ENCODE data around the gene SYNGR1.
"Not testable (repeated sequence)": the region's sequence is repeated elsewhere in the genome, so short reads cannot be mapped to it uniquely, and the experiment has no call there.

Gene SYNGR1

DNA sequence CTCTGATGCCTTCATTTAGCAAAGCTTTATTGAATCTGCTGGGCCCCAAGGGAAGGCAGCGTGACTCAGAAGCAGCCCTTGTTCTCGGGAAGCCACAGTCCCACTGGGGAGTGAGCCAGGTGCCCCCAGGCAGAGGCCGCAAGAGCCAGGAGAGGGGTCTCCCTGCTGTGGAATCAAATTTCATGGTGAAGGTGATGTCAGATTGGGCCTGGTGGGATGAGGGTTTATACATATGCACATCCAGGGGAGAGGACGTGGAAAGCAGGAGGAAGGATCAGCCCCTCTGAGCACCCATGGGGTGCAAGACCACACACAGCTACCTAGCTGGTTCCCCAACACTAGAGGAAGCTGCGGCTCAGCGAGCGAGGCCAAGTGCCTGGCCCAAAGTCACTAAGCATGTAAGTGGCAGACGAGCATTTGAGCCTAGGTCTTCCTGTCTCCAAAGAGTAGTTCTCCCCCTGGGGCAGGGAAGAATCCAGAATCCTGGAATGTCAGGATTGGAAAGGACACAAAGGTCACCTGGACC, 2.0 kb downstream of the SYNGR1 start:
- DNase-seq, result peak; percentile 81

DNA sequence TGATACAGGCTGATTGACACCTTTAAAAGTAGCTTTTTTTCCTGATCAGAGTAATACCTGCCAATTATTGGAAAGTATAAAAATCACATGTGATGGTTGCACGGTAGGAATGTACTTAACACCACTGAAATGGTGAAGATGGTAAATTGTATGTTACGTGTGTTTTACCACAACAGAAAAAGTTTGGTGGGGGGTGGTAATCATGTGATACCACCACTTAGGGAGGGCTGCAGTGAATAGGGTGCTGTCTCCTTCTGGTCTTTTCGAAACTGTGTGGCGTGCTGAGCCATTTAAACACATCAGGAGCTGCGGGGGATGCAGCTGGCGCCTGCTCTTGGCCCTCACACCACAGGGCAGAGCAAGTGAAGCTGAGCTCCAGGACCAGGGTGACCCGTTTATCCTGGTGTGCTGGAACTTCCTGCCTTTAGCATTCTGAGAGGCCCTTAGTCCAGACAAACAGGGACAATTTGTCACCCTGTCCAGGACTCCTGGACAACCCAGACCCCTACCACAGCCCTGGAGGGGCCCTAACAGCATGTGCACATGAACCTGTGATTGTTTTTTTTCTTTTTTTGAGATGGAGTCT, 2.6 kb downstream of the SYNGR1 start:
- no peak for DNase-seq

DNA sequence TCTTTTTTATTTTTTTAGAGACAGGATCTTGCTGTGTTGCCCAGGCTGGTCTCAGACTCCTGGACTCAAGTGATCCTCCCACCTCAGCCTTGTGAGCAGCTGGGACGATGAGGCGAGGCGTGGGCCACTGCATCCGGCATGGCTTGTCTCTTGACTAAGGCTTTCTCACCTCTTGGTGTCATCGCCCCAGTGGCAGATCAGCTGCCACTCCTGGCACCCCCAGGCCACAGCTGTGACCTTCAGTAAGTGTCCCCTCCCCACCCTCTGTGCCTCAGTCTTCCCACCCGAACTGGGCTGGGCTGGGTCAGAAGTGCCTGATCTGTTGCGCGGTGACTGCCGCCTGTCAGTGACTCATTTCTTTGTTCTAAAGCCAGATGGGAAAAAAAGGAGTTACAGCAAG, 3.6 kb downstream of the SYNGR1 start:
- DNase-seq, result no peak

DNA sequence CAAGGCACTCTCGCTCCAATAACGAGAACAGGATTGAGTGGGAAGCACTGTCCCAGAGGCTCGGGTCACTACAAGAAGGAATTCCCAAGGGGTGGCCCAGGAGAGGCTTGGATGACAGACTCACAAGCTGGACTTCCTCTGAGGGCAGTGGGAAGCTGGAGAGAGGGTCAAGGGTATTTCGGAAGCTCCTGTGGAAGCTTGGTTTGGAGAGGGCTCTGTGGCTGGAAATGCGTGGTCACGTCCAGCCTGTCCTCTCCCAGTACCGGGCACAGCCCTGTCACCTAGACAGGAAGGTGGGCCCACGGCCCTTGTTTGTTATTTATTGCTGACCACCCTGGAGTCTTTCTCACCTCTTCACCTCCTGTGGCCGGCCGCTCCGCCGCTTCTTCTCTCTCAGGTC, 5.3 kb downstream of the SYNGR1 start:
- DNase-seq, result no peak

DNA sequence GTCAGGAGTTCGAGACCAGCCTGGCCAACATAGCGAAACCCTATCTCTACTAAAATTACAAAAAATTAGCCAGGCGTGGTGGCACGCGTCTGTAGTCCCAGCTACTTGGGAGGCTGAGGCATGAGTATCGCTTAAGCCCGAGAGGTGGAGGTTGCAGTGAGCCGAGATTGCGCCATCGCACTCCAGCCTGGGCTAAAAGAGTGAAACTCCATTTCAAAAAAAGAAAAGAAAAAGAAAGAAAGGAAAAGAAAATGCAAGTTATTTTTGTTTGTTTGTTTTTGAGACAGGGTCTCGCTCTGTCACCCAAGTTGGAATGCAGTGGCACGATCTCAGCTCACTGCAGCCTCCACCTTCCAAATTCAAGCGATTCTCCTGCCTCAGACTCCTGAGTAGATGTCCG, 6.0 kb downstream of the SYNGR1 start:
- not testable (repeated sequence) for DNase-seq

DNA sequence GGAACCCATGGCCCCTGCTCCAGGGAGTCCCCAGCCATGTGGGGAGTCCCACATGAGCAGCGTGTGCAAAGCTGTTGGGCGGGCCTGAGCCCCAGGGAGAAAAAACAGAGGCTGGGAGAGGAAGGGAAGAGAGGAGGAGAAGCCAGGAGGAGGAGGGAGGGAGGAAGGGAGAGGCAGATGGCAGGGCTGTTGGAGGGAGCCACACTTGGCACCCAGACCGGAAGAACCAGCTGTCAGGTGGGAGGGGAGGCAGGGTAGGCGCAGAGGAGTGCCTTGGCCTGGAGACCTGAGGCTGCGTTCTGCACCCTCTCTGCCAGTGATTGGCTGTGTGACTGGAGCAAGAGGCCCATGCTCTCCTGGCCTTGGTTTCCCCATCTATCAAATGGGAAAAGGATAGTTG, 6.7 kb downstream of the SYNGR1 start:
- no peak for DNase-seq

DNA sequence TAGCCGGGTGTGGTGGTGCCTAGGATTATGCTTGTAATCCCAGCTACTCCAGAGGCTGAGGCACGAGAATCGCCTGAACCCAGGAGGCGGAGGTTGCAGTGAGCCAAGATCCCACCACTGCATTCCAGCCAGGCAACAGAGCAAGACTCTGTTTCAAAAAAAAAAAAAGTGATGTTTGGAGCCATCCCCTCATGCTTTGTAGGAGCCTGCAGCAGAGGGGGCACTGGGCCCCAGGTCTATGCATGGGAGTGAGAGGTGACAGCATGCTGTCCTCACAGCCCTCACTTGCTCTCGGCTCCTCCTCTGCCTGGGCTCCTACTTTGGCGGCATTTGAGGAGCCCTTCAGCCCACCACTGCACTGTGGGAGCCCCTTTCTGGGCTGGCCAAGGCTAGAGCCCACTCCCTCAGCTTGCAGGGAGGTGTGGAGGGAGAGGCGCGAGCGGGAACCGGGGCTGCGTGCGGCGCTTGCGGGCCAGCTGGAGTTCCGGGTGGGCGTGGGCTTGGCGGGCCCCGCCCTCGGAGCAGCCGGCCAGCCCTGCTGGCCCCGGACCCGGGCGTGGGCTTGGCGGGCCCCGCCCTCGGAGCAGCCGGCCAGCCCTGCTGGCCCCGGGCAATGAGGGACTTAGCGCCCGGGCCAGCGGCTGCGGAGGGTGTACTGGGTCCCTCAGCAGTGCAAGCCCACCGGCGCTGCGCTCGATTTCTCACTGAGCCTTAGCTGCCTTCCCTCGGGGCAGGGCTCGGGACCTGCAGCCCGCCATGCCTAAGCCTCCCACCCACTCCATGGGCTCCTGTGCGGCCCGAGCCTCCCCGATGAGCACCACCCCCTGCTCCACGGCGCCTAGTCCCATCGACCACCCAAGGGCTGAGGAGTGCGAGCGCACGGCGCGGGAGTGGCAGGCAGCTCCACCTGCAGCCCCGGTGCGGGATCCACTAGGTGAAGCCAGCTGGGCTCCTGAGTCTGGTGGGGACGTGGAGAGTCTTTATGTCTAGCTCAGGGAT, 7.6 kb downstream of the SYNGR1 start:
- DNase-seq, result not testable (repeated sequence)

DNA sequence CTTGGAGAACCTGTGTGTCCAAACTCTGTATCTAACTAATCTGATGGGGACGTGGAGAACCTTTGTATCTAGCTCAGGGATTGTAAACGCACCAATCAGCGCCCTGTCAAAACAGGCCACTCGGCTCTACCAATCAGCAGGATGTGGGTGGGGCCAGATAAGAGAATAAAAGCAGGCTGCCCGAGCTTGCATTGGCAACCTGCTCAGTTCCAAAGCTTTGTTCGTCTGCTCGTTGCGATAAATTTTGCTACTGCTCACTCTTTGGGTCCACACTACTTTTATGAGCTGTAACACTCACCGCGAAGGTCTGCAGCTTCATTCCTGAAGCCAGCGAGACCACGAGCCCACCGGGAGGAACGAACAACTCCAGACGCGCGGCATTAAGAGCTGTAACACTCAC, 8.4 kb downstream of the SYNGR1 start:
- not testable (repeated sequence) for DNase-seq

DNA sequence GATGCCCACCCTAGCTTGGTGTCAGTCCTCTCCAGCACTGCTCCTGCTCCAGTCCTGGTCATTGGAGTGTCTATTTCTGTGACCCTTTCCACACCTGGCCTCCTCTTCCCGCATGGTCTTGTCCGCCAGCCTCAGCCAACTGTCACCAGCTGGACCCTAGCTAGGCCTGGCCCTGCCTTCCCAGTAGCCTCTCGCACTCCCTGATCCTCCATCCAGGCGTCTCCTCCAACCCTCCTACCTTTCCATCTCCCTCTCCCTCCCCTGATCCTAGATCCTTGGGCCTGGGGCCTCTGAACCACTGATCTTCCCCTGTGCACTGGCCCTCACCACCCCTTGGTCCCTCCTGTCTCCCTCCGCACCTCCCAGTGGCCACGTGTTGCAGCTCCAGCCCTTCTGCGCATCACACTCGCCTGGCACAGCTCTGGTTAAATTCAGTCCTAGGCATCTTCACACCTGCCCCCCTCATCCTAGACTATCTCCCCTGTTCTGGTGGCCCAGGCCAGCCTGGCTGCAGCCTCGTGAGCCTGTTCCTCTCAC, 9.9 kb downstream of the SYNGR1 start:
- no peak for DNase-seq

DNA sequence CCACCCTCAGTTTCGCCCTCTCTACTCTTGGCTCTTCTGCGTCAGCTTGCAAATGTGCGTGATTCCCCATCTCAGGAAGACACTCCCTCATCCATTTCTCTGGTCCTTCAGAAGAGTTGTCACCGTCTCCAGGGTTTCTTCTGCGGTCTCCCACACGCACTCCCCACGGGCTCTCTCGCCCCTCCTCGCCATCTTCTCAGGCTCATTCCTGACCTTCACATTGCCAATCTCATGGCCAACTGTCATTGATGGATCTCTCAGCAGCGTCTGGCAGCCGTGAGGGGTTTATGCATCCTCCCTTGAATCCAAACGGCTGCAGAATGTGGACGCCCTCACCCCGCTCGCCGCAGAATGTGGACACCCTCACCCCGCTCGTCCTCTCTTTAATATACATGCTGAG, 10.5 kb downstream of the SYNGR1 start:
- DNase-seq, result no peak

DNA sequence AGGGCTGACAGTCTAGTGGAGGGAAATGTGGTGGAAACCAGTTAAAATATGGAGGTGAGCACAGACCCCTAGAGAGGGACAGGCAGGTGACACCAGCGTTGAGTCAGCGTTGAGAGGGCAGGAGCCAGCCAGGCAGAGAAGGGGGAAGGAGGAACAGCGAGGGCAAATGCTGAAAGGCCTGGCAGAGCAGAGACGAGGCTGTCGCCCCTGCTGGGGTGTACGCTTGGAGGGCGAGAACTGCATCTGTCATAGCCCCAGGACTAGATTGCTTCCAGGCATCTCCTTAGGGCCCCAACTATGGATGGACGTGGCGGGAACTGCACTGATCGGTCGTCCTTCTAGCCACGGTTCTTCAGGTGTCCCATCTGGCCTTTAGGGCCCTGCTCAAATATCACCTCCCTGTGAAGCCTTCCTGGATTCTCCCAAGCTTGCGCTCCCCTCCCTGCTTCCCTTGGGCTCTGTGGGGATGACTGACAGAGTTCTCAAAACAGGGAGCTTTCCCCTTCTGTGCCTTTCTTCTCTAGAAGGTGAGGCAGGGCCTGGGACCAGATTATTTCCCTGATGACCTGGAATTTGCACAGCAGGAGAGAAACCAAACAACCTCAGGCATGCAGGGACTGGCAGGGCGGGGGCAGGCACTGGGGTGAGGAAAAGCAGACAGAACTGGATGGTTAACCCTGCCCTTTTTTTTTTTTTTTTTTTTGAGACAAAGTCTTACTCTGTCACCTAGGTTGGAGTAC, 11.1 kb downstream of the SYNGR1 start:
- no peak for DNase-seq

DNA sequence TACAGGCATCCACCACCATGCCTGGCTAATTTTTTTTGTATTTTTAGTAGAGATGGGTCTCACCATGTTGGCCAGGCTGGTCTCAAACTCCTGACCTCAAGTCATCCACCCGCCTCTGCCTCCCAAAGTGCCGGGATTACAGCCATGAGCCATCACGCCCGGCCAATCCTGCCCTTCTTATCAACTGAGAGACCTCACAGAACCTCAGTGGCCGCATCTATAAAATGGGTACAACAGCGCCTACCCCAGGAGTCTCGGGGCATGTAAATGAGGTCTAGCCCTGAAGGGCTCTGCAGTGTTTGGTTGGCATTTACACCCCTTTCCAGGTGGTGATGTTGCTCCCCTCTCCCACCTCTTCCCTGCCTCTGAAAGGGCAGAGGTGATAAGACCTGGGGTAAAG, 11.7 kb downstream of the SYNGR1 start:
- no peak for DNase-seq

DNA sequence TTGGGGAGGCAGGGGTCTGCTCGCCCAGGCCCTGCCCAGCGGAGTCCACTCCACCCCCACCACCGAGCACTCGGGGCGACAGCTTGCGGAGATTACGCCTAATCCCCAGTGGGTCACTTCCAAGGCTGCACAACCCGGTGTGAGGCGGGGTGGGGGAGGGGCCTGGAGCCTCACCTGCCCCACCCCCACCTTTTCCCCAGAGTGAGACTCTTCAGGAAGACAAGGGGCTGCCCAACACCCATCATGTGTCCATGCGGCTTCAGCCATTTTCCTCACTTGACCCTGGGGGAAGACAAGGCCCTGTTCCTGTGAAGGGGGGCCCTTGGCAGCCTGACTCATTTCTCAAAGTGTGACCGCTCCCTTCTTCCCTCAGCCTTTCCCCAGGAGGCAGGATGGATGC, 12.5 kb downstream of the SYNGR1 start:
- DNase-seq, result peak; percentile 45

DNA sequence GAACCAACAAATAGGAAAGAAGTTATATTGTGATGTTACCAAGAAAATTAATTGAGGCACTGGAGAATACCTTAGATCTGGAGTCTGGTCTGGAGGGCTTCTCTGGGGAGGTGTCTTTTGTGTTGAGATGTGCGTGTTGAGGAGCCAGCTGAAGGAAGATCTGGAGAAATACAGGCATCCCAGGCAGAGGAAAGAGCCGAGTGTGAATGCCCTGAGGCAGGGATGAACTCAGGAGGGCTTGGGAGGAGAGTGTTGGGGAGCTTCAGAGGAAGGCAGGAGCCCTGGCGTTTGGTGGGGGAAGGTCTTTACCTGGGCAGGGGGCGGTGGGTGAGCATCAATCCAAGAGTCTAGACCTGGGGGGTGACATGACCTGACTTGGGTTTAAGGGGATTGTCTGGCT, 13.1 kb downstream of the SYNGR1 start:
- no peak for DNase-seq

DNA sequence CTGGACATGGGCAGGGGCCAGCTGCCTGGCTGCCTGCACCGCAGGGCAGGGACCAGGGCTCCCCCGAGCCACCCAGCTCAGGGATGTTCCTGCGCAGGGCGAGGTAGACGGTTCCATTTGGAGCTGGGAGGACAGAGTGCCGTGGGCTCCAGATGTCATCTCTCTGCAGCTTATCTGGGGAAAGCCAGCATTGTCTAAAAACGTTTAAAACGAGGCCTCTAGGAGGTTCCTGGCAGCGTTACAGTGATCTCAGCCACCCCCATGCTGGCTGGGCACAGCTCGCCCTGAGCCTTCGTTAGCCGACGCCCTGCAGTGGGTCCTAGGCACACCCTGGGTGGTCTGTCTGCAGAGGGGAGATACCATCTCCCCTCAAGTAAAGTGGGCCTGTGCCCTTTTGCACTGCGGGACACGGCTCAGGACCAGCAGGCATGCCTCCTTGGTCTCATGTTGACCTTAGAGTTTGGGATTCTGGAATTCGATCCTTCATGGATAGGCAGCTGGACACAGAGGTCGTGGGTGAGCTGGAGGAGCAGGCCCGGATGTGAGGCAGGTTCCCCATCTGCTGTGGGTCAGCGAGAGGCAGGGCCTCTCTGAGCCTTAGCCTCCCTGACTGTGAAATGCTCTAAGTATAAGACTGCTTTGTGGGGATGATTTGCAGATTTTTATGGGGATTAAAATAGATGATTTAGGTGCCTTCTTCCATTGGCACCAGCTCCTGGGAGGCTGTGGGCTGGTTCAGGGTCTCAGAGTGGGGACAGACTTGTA, 14.1 kb downstream of the SYNGR1 start:
- DNase-seq, result no peak

DNA sequence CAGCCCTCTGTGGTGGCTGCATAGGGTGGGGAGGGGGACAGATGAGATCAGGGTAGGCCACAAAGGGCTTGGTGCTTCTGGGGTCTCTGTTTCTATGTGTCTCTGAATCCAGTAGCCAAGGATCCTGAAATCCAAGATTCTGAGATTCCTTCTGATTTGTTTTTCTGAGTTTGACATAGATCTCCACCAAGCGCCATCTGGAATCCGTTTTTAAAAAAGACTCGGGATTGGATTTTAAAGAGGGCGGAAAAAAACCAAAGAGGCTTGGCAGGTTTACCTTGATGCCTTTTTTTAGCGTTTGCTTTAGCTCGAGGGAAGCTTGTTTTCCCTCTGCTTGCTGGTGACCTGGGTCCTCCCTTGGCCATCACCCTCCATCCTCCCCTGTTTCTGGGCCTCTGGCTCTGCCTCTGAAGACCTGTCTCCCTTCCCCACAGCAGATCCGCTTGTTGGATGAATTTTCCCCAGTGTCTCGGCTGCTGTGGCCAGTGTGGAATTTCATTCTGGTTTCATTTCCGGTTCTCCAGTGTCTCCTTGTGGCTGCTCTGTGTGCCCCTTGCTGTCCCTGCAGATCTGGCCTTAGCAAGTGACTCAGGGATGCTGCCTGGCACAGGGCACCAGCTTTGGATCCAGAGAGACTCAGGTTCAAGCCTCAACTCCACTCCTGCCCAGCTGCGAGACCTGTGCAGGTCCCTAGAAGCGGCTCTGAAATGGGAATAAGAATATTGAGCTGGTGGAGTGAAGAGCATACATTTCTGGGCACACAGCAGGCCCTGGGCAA, 15.1 kb downstream of the SYNGR1 start:
- DNase-seq, result peak; percentile 69

DNA sequence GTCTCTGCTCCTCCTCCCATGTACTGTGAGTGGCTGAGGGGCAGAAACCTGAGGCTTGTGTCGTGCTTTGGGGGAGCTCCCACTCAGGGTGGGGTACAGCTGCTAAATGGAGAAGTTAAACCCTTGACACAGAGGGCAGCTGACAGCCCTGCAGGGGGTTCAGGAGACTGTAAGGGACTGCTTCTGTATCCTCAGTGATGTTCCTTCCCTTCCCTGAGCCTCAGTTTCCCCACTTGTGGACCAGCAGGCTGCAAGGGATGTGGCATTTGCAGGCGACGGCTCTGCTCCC, 15.6 kb downstream of the SYNGR1 start:
- DNase-seq, result no peak

DNA sequence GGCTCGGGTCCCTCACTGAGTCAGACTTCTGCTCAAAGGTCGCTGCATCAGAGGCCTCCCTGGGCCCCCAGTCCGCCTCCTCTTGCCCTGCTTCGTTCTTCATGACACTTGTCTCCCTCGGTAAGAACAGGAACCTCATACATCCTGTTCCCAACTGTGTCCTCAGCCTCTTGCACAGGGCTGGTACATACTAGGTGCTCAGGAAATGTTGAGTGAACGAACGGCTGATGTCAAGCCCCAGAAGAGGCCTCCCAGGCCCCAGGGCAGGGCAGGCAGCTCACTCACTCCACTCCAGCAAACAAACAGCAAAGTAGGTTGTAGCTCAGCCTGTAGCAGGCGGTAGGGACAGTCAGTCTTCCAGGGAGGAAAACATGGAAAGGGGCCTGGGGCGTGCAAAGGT, 17.2 kb downstream of the SYNGR1 start:
- DNase-seq, result no peak

DNA sequence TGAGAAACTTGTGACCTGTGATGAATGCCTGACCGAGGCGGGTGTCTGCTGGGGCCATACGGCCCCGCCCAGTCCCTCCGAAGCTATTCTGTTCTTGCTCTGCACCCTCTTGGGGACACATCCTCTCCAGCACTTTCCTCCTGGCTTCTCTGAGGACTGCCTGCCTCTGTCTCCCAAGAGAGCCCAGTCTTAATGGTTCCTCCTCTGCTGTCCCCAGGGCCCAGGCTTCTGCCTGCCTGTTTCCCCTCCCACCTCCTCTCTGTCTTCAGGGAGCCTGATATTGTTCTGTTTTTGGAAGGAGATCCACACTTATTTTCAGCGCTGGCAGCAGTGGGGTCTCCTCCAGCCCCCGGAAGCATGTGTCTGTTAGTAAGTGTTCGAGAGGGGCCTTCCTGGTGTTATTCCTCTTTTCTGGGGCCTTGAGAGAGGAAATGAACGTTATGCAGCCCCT, 18.7 kb downstream of the SYNGR1 start:
- no peak for DNase-seq

DNA sequence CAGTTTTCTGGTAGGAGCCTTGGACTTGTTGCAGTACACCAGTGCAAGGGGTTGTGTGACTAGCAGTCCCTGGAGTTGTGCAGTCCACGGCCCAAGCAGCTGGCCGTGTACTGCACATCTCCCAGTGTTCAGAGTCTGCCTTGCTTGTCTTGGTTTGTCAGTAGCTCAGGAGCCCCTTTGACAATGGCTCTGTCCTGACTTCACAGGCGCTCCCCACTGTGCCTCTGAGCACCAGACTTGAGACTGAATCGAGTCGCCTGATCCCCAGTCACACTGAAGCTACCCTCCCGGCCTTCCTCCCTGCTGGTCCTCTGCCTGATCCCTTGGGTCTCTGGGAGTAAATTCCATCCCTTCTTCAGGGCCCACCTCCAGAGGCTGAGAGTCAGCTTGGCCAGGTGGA, 19.4 kb downstream of the SYNGR1 start:
- DNase-seq, result no peak

DNA sequence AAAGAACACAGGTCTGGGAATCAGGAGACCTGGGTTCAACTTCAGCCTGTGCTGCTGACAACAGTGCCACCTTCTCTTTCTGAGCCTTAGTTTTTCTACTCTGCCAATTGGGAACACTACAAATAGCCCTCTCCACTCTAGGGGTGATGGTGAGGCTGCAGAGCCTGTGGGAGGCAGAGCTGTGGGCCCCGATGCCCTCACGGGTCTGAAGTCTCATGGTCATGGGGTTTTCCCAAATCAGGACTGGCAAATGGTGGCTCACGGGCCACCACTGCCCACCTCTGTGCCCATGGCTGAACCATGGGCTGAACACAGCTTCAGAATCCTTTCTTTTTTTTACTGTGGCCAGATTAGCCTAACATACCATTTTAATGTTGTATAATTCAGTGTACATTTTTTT, 19.8 kb downstream of the SYNGR1 start:
- DNase-seq, result no peak

DNA sequence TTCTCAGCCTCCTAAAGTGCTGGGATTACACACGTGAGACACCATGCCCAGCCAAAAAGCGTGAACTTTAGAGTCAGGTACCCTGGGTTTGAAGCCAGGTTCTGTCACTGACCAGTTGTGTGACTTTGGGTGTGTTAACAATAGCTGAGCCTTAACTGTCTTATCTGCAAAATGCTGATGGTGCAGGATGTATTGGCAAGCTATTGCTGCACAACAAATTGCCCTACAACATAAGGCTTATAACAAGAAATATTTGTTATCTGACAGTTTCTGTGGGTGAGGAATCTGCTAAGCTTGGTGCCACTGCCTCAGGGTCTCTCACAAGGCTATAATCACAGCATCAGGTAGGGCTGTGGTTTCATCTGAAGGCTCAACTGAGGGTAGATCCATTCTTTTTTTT, 21.9 kb downstream of the SYNGR1 start:
- DNase-seq, result no peak

Data from EL (cell line).